Hepatocyte (in vitro differentiated cells): ENCODE measurements around the gene KRTDAP.

Experiments used
- EZH2 ChIP-seq: fragments of 200-600 bp; sonication (generic); IDR thresholded peaks from 2 replicates; pipeline ENCODE4 v1.6.1; 2016; ENCODE audit warnings: antibody characterized with exemption, mild to moderate bottlenecking, borderline replicate concordance
- EZH2phosphoT487 ChIP-seq: fragments of 200-600 bp; sonication (generic); IDR thresholded peaks from one replicate; pipeline ENCODE4 v1.6.1; 2018; ENCODE audit warnings: antibody characterized with exemption, mild to moderate bottlenecking, low read depth, moderate library complexity; ENCODE audit not compliant: unreplicated experiment, severe bottlenecking
- TF ChIP-seq, protein P1 (sequence below): fragments of 200-600 bp; sonication (generic); IDR thresholded peaks from 2 replicates; pipeline ENCODE4 v1.5.1; 2016; ENCODE audit warnings: antibody characterized with exemption, mild to moderate bottlenecking; ENCODE audit not compliant: poor library complexity

DNA sequence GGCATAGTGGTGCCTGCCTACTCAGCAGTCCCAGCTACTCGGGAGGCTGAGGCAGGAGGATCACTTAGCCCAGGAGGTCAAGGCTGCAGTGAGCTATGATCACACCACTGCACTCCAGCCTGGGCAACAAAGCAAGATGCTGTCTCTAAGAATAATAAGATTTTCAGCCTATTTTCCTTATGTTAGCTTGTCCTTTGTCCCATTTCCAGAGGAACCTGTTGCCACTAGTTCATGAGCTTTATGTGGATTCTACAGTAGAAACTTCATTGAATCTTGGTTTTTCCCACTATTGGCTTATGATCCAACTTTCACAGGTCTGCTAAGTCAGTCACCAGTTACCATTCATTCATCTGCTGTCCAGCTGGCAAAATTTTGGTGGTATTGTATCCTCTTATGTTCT lies 24.0 kb downstream of the KRTDAP start:
- TF ChIP-seq, protein P1, sequence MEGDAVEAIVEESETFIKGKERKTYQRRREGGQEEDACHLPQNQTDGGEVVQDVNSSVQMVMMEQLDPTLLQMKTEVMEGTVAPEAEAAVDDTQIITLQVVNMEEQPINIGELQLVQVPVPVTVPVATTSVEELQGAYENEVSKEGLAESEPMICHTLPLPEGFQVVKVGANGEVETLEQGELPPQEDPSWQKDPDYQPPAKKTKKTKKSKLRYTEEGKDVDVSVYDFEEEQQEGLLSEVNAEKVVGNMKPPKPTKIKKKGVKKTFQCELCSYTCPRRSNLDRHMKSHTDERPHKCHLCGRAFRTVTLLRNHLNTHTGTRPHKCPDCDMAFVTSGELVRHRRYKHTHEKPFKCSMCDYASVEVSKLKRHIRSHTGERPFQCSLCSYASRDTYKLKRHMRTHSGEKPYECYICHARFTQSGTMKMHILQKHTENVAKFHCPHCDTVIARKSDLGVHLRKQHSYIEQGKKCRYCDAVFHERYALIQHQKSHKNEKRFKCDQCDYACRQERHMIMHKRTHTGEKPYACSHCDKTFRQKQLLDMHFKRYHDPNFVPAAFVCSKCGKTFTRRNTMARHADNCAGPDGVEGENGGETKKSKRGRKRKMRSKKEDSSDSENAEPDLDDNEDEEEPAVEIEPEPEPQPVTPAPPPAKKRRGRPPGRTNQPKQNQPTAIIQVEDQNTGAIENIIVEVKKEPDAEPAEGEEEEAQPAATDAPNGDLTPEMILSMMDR, result no peak
- TF ChIP-seq EZH2 (no peak), EZH2phosphoT487 (no peak)
